H1 (cell line): ENCODE results near the gene TMEM63C.

Source experiments
- BRCA1 ChIP-seq: IDR thresholded peaks from 2 replicates; pipeline ENCODE4 v1.6.1; 2012; ENCODE audit warnings: low read depth, low read length, improper control_type of control experiment
- CEBPB ChIP-seq: IDR thresholded peaks from 2 replicates; pipeline ENCODE4 v1.6.1; 2012; ENCODE audit warnings: low read depth, low read length
- CTBP2 ChIP-seq: IDR thresholded peaks from 2 replicates; pipeline ENCODE4 v1.7.0; 2011; ENCODE audit warnings: borderline replicate concordance, mild to moderate bottlenecking, moderate library complexity, mixed read lengths, low read length; ENCODE audit not compliant: insufficient read depth, insufficient read length
- POLR2AphosphoS5 ChIP-seq: IDR thresholded peaks from 2 replicates; pipeline ENCODE4 v1.6.1; 2011; ENCODE audit warnings: low read depth, low read length
- RBBP5 ChIP-seq: IDR thresholded peaks from 2 replicates; pipeline ENCODE4 v1.7.1; 2012; ENCODE audit warnings: low read depth, mild to moderate bottlenecking, inconsistent platforms, low read length, moderate library complexity, borderline replicate concordance
- TBP ChIP-seq: IDR thresholded peaks from 2 replicates; pipeline ENCODE4 v1.6.1; 2011; ENCODE audit warnings: low read depth, low read length, improper control_type of control experiment
- TF ChIP-seq, protein P1 (sequence below), 3 experiments: IDR thresholded peaks; 1 replicate in 2 of 3; 2 replicates in 1 of 3; pipeline versions ENCODE4 v1.5.1 to v1.6.1; 2011; ENCODE audit warnings: low read length in 3 of 3, mild to moderate bottlenecking in 3 of 3, inconsistent platforms in 2 of 3, low read depth in 1 of 3, moderate library complexity in 1 of 3; ENCODE audit not compliant: insufficient read depth in 1 of 3; ENCODE audit errors: control extremely low read depth in 1 of 3

DNA sequence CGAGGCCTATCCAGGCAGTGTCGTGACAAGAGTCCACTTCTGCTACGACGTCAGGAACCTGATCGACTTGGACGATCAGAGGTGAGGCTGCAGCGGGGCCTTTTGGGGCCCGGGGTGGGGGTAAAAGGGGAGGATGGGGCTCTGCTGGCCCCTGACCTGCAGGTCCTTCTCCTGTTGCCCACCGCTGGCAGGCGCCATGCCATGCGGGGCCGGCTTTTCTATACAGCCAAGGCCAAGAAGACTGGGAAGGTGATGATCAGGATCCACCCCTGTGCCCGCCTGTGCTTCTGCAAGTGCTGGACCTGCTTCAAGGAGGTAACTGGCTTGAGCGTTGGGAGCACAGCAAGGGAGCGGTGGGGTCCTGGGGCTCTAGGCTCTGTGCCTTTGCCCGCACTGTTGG, 57.8 kb downstream of the TMEM63C start:
- TF ChIP-seq BRCA1 (no peak), RBBP5 (no peak), TBP (no peak), CTBP2 (no peak), CEBPB (no peak), POLR2AphosphoS5 (no peak)
- TF ChIP-seq, protein P1, sequence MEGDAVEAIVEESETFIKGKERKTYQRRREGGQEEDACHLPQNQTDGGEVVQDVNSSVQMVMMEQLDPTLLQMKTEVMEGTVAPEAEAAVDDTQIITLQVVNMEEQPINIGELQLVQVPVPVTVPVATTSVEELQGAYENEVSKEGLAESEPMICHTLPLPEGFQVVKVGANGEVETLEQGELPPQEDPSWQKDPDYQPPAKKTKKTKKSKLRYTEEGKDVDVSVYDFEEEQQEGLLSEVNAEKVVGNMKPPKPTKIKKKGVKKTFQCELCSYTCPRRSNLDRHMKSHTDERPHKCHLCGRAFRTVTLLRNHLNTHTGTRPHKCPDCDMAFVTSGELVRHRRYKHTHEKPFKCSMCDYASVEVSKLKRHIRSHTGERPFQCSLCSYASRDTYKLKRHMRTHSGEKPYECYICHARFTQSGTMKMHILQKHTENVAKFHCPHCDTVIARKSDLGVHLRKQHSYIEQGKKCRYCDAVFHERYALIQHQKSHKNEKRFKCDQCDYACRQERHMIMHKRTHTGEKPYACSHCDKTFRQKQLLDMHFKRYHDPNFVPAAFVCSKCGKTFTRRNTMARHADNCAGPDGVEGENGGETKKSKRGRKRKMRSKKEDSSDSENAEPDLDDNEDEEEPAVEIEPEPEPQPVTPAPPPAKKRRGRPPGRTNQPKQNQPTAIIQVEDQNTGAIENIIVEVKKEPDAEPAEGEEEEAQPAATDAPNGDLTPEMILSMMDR (IDR thresholded peaks at IDR 0.05; ENCODE audit: control extremely low read depth in 1 of 3, insufficient read depth in 1 of 3, low read depth in 1 of 3, low read length in 3 of 3) = no peak
